Mucosa of descending colon (tissue), 3 donors: ENCODE measurements around the gene GABBR2. TPM values are rescaled to one million over a fixed set of nuclear protein-coding genes. Genes with fewer than 3 reads are reported as not detected.

Experiments
- ATAC-seq: fragments of 200-7000 bp; cut with Tn5 transposase; one replicate; pipeline ENCODE4 v1.9.1; 2020; ENCODE audit warnings: mild to moderate bottlenecking, moderate library complexity
- DNase-seq, 3 donors: peaks; one replicate each; pipeline ENCODE4 v3.0.0-alpha.2; 2020
- H3K36me3 ChIP-seq: fragments of 200-600 bp; one replicate; pipeline ENCODE4 v1.8.0; 2021; ENCODE audit warnings: low read depth, mild to moderate bottlenecking
- H3K4me1 ChIP-seq: fragments of 200-600 bp; one replicate; pipeline ENCODE4 v1.8.0; 2021; ENCODE audit warnings: low read depth, mild to moderate bottlenecking
- H3K4me3 ChIP-seq: fragments of 200-600 bp; one replicate; pipeline ENCODE4 v1.8.0; 2021; ENCODE audit warnings: mild to moderate bottlenecking
- H3K9me3 ChIP-seq: fragments of 200-600 bp; one replicate; pipeline ENCODE4 v1.8.0; 2021; ENCODE audit warnings: mild to moderate bottlenecking
- CTCF ChIP-seq: fragments of 200-600 bp; IDR thresholded peaks from one replicate; pipeline ENCODE4 v1.8.0; 2022; ENCODE audit warnings: antibody characterized with exemption, mild to moderate bottlenecking
- intact Hi-C, 2 donors: fragments of 100-400 bp; cut with DNase I in 1 of 2; cut with micrococcal nuclease in 1 of 2; formaldehyde crosslinking; loops; one replicate each; pipeline versions ENCODE4 v1.11.0 to v1.11.1; 2022; cut with DNase I, micrococcal nuclease
- total RNA-seq, 3 donors: library from RNA; stranded (reverse); fragmentation: NEBNext Ultra II Directional in 2 of 3; extraction: Animal tissue kit (Norgen Biotek cat#: 25700) in 2 of 3; gene quantifications; one replicate each; pipeline versions ENCODE4 v1.2.1 to v1.2.4, GENCODE V29; 2021 to 2023
- donor health status: DM: no; HTN: no; CAD: no; lungs with moderate emphysema.
- donor health status: DM: no; HTN: no; CAD: no.
- donor health status: DM: no; HTN: yes; CAD: no.

GABBR2 gene
- total RNA-seq, 3 donors from 2014 or later, result 0.35 TPM; not detected in 2

DNA sequence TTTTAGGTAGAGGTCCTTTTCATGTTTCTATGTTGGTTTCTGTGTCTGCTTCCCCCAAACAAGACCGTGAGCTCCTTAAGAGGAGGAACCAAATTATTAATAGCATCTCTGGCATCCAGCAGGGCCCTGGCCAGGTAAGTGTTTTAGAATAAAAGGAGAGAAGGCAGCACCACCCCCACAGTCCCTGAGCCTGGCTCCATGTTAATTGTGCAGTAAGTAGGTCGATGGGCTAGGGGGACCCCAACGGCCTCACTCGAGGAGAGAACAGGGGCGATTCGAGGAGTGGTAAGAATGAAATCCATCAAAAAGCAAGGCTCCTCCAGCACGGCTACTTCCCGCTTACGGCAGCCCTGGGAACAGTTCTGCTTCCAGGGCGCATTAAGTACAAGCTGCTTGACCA, 67.0 kb downstream of the GABBR2 start:
- intact Hi-C loops, result no loop called here
- ATAC-seq (no peak), DNase-seq (no peak)
- Histone ChIP-seq H3K4me3 (no peak overlapping the region), H3K36me3 (no peaks in the 10 kb centered on the region), H3K4me1 (no peaks in the 10 kb centered on the region), H3K9me3 (no peaks in the 10 kb centered on the region)
- no peak for TF ChIP-seq CTCF

DNA sequence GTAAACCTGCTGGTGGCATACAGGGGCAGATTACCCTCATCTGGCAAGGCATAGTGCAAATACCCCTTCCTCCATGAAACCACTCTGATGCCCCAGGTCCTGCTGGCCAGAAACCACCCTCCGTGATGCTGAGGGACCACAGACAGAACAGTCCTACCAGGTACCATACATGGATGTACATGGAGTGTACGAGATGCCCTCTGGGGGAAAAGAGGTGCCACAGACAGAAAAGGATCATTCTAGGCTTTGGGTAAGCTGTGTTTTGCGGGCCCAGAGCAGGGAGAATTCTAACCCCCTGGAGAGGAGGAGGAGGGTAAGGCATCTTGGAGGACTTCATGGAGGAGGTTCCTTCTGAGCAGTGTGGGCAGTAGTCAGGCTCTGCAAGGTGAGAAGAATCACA, 68.3 kb downstream of the GABBR2 start:
- intact Hi-C loops, result no loop called here
- DNase-seq, result no peak
- H3K9me3 ChIP-seq, result no peaks in the 10 kb centered on the region
- no peaks in the 10 kb centered on the region for H3K4me1 ChIP-seq
- H3K4me3 ChIP-seq, result no peak overlapping the region
- no peaks in the 10 kb centered on the region for H3K36me3 ChIP-seq
- no peak for ATAC-seq
- TF ChIP-seq CTCF, result no peak

DNA sequence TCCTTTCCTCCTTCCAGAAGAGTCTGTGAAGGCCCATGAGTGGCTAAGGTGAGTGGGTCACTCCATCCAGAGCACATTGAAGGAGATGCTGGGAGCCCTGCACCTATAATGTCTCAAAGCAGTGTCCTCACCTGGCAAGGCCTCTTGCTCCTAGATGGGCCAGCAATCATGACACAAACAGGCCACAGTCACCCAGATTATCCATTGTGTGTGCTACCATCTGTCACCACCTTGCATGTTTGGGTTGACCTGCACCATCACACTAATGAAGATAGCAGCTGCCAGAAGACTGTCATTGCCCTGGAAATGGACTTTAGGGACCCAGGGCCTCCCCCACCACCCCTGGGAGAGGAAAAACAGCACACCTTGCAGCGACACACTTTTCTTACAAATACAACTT, 69.6 kb downstream of the GABBR2 start:
- no peaks in the 10 kb centered on the region for H3K4me1 ChIP-seq
- no peak for TF ChIP-seq CTCF
- intact Hi-C loops, result no loop called here
- no peaks in the 10 kb centered on the region for H3K36me3 ChIP-seq
- ATAC-seq, result no peak
- no peaks in the 10 kb centered on the region for H3K9me3 ChIP-seq
- H3K4me3 ChIP-seq, result no peak overlapping the region
- DNase-seq, result no peak

DNA sequence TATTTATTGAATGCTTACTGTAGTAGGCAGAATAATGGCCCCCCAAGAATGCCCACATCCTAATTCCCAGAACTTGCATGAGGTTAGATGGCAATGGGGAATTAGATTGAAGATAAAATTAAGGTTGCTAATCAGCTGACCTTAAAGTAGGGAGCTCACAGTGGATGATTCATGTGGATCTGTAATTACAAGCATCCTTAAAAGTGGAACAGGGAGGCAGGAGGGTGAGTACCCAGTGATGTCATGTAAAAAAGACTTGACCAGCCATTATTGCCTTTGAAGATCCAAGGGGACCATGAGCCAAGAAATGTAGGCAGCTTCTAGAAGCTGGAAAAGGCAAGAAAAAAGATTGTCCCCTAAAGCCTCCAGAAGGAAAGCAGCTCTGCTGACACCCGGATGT, 71.4 kb downstream of the GABBR2 start:
- ATAC-seq (no peak), DNase-seq (no peak)
- no peaks in the 10 kb centered on the region for H3K9me3 ChIP-seq
- no peaks in the 10 kb centered on the region for H3K36me3 ChIP-seq
- H3K4me3 ChIP-seq, result no peak overlapping the region
- TF ChIP-seq CTCF, result no peak
- intact Hi-C loops, result no loop called here
- H3K4me1 ChIP-seq, result no peaks in the 10 kb centered on the region

DNA sequence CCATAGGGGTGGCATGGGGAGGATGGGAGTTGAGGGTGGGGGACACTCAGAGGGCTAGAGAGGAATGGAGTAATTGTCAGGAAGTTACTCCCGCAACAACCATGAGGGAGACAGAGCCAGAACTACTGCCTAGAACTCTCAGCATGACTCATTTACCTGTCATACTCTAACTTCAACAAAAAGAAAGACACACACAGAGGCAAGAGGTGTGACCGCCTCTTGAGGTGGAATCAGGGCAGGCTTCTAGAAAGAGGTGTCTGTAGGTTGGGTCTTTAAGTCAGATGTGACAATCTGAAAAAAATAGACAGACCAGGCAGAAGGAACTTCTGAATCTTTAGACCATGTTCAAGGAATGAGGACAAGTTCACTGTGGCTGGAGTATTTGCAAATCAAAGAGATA, 73.4 kb downstream of the GABBR2 start:
- Histone ChIP-seq H3K4me1 (no peaks in the 10 kb centered on the region), H3K36me3 (no peaks in the 10 kb centered on the region), H3K4me3 (no peak overlapping the region), H3K9me3 (no peaks in the 10 kb centered on the region)
- no peak for TF ChIP-seq CTCF
- DNase-seq (no peak), ATAC-seq (no peak)
- intact Hi-C loops, result no loop called here

- intact Hi-C loops, result no loop called here
Measured at GRCh38 chr9:98634685-98635336, 73.9 kb downstream of the GABBR2 start.

More at GRCh38 chr9:98634685-98635336, 73.9 kb downstream of the GABBR2 start:
- Histone ChIP-seq H3K4me1 (no peaks in the 10 kb centered on the region), H3K9me3 (no peaks in the 10 kb centered on the region), H3K4me3 (no peak overlapping the region), H3K36me3 (no peaks in the 10 kb centered on the region)
- no peak for TF ChIP-seq CTCF
- no peak for DNase-seq
- ATAC-seq, result peak; percentile 36
